ENCODE results near the gene RPP38.

DNA sequence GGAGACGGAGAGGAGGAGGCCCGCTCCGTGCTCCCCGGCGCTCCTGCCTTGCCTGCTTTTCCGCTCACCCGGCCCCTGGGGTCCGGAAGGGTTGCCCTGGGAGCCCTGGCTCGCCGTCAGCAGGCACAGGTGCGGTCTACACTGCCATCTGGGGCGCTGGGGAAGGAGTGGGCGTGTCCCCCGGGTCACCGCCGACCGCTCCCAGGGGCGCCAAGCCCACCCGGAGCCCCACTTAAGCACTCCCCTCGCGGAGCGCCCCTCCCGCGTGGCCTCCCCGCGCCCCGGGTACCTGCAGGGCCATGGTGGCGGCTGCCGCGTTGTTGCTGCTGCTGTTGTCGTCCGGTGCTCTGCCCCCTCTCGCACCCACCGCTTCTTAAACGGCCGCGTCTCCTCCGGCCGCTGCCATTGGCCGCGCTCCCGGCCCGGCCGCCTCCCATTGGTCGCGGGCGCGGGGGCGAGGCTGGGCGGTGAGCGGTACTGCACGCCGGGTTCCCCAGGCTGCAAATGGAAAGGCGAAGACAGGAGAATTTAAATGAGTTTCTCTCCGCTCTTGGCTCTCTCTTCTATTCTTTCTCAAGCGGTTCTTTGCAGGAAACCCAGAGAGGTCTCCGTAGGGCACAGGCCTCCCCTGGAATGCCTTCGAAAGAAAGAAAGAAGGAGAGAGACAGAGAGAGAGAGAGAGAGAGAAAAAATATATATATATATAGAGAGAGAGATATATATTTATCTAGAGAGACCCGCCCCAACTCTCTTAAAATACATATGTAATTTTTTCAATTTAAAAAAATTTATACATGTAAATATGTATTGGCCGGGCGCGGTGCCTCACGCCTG is 8.5 kb upstream of the RPP38 start, which contains the start of gene ACBD7:
- TF ChIP-seq, protein P1, sequence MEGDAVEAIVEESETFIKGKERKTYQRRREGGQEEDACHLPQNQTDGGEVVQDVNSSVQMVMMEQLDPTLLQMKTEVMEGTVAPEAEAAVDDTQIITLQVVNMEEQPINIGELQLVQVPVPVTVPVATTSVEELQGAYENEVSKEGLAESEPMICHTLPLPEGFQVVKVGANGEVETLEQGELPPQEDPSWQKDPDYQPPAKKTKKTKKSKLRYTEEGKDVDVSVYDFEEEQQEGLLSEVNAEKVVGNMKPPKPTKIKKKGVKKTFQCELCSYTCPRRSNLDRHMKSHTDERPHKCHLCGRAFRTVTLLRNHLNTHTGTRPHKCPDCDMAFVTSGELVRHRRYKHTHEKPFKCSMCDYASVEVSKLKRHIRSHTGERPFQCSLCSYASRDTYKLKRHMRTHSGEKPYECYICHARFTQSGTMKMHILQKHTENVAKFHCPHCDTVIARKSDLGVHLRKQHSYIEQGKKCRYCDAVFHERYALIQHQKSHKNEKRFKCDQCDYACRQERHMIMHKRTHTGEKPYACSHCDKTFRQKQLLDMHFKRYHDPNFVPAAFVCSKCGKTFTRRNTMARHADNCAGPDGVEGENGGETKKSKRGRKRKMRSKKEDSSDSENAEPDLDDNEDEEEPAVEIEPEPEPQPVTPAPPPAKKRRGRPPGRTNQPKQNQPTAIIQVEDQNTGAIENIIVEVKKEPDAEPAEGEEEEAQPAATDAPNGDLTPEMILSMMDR (IDR thresholded peaks at IDR 0.05; ENCODE audit: insufficient read depth, low read length, poor library complexity, severe bottlenecking): no peak
- no peak for TF ChIP-seq EZH2phosphoT487 (conservative IDR thresholded peaks at IDR 0.05; ENCODE audit: low read length)
